GM10847 (cell line): Measurements from ENCODE around the gene AP1M2.

Source experiments
- POLR2A ChIP-seq: IDR thresholded peaks from 2 replicates; pipeline ENCODE4 v1.6.1; 2011; ENCODE audit not compliant: insufficient read length; ENCODE audit errors: extremely low read depth

AP1M2 gene

DNA sequence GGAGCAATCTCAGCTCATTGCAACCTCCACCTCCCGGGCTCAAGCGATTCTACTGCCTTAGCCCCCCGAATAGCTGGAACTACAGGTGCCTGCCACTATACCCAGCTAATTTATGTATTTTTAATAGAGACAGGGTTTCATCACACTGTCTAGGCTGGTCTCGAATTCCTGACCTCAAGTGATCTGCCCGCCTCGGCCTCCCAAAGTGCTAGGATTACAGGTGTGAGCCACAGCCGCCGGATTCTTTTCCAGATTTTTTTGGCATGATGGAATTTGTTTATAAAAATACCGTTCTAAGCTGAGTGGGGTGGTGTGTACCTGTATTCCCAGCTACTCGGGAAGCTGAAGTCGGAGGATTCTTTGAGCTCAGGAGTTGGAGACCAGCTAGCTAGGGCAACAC, 49.4 kb downstream of the AP1M2 start:
- TF ChIP-seq POLR2A = no peak

DNA sequence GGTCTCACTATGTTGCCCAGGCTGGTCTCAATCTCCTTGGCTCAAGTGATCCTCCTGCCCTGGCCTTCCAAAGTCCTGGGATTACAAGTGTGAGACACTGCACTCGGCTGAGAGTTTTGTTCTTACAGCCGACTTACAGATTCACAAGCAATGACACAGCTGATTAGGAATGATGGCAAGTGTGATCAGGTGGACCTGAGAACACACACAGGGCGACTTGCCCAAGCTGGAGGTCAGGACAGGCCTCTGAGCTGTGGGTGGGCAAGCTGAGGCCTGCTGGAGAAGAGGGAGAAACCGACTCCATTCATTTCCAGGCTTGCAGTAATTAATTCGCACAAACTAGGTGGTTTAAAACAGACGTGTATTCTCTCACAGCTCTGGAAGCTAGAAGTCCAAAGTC, 51.5 kb downstream of the AP1M2 start:
- TF ChIP-seq POLR2A = no peak

DNA sequence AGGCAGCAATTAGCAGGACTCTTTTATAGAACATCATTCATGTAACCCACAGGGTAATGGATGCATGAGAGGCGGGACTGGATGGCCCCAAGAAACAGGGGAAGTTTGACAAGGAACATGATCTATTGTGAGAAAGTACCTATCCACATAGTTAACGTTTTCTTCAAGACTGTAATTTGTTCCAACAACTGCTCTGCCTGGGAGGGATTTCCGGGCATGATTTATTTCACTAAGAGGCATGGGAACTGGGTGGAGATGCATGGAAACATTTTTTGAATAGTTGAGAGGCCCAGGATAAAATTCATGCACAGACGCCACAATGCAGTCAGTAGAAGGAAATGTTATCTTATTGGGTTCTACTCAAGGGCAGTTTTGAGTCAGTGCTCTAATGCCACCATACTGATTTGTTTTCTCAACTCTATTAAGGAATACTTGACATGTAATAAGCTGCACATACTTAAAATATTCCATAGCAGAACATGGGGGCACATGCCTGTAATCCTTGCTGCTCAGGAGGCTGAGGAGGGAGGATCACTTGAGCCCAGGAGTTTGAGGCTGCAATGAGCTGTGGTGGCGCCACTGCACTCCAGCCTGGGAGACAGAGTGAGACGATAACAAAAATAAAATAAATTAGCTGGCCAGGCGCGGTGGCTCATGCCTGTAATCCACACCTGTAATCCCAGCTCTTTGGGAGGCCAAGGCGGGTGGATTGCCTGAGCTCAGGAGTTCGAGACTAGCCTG, 53.3 kb downstream of the AP1M2 start:
- TF ChIP-seq POLR2A = no peak

DNA sequence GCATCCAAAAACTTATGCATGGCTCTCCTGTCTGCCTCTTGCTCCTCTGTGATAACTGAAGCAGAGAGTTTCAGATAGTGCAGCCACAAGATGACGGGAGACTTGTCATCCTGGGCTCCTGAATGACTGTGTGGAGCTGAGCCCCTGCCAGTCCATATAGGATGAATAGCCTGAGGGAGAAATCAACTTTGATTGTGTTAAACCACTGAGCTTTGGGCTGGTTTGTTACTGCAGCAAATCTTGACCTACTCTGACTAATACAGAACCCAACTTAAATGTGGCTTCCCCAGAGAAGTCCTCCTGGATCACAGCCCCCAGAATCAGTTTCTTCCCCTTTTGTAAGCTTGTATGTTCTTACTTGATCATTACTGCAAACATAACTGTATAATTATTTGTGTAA, 54.7 kb downstream of the AP1M2 start:
- TF ChIP-seq POLR2A = no peak

DNA sequence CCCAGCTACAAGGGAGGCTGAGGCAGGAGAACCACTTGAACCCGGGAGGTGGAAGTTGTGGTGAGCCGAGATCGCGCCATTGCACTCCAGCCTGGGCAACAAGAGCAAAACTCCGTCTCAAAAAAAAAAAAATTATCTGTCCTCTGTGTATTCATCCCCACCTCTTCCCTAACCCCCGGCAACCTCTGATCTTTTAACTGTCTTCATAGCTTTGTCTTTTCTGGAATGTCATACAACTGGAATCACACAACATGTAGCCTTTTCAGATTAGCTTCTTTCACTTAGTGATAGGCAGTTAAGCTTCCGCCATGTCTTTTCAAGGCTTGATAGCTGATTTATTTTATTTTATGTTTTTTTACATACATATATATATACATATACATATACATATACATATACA, 61.5 kb downstream of the AP1M2 start:
- TF ChIP-seq POLR2A = no peak

DNA sequence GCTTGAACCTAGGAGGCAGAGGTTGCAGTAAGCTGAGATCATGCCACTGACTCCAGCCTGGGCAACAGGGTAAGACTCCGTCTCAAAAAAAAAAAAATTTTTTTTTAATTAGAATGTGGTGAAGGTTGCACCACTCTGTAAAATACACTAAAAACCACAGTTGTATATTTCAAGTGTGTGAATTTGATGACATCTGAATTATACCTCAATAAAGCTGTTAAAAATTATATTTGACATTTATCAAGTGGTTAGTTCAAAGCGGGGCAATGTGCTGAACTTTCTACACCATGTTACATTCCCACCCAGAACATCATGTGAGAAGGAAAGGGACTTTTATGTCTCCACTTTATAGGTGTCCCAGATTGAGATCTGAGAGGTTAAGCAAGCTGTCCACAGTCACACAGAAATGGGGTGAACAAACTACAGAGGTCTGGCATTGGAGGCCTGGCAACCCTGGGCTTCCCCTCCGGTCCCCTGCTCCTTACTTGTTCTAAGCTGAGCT, 63.9 kb downstream of the AP1M2 start:
- TF ChIP-seq POLR2A = no peak
